NCI-H2171 treated with DMSO at 0.1 percent for 48 hours (cell line): ENCODE results near the gene STAC2.

Experiments
- DNase-seq: peaks from one replicate; lab custom pipeline; 2025; lab: John Stamatoyannopoulos, UW

STAC2 gene

GRCh38 chr17:39209317-39210092 is 16.2 kb downstream of the STAC2 start:
- DNase-seq, result peak; percentile 75

GRCh38 chr17:39208893-39209292 is 16.9 kb downstream of the STAC2 start:
- DNase-seq, result peak; percentile 92

- peak; percentile 66 for DNase-seq
These were observed 17.6 kb downstream of the STAC2 start for GRCh38 chr17:39208136-39208535.

GRCh38 chr17:39205112-39205526 is 20.6 kb downstream of the STAC2 start:
- DNase-seq, result no peak

GRCh38 chr17:39204245-39204644 is 21.5 kb downstream of the STAC2 start:
- no peak for DNase-seq

GRCh38 chr17:39200957-39201510 is 24.7 kb downstream of the STAC2 start:
- no peak for DNase-seq

- no peak for DNase-seq
These were observed 25.5 kb downstream of the STAC2 start, which contains the start of gene RPL19 for GRCh38 chr17:39200070-39200879. Gene RPL19, plus strand, starts transcription at chr17:39200283. Its CDS starts 62 bp downstream, at chr17:39200345.

GRCh38 chr17:39199820-39200069 is 26.0 kb downstream of the STAC2 start:
- peak; percentile 98 for DNase-seq

GRCh38 chr17:39198186-39198566 is 27.6 kb downstream of the STAC2 start:
- DNase-seq, result peak; percentile 30

GRCh38 chr17:39197380-39198185 is 28.2 kb downstream of the STAC2 start, which contains the start of gene CACNB1:
Gene CACNB1, minus strand, starts transcription at chr17:39197669. Its CDS starts 174 bp downstream, at chr17:39197495.
- peak; percentile 77 for DNase-seq

GRCh38 chr17:39196808-39197291 is 28.9 kb downstream of the STAC2 start:
- peak; percentile 15 for DNase-seq

- no peak for DNase-seq
These were observed 29.4 kb downstream of the STAC2 start for GRCh38 chr17:39196241-39196807.

GRCh38 chr17:39195568-39196160 is 30.1 kb downstream of the STAC2 start:
- no peak for DNase-seq

- no peak for DNase-seq
These were observed 30.7 kb downstream of the STAC2 start for GRCh38 chr17:39194985-39195524.

- no peak for DNase-seq
These were observed 31.4 kb downstream of the STAC2 start for GRCh38 chr17:39194089-39194984.

- no peak for DNase-seq
These were observed 32.4 kb downstream of the STAC2 start for GRCh38 chr17:39193346-39193745.

- DNase-seq, result no peak
These were observed 32.8 kb downstream of the STAC2 start for GRCh38 chr17:39192901-39193300.

- no peak for DNase-seq
These were observed 33.8 kb downstream of the STAC2 start for GRCh38 chr17:39191750-39192510.
